ENCODE measurements around the gene FARSA. TPM values are rescaled to one million over a fixed set of nuclear protein-coding genes. Genes with fewer than 3 reads are reported as not detected.

FARSA gene
- total and polyA plus RNA-seq, 2 donors (not counting 3 experiments of a cell fraction or from before 2014, with no cell fraction given): 51.8 to 77.4 TPM

- no peak overlapping the region for H3K4me3 ChIP-seq (replicated peaks in 1 of 3; ENCODE audit: insufficient read depth in 1 of 3, low read depth in 1 of 3, low read length in 3 of 3)
- no peak overlapping the region for H3K4me2 ChIP-seq (ENCODE audit: insufficient read depth, low read length)
- dilution Hi-C loops (cut with MboI; ENCODE audit: extremely low pct_ligation_motif_present, low sequenced_read_pairs) (no loop called here), intact Hi-C loops (cut with micrococcal nuclease) (no loop called here)
- H3K9me1 ChIP-seq (replicated peaks; ENCODE audit: control insufficient read depth, extremely low read depth, insufficient read depth, low read length): no peaks in the 10 kb centered on the region
- DNase-seq (ENCODE audit: low read depth, low spot score) (no peak), FAIRE-seq (no peak)
- CTCF ChIA-PET: interaction anchor here (1.0 kb wide), 1 partner anchor 15 kb away, joined by 3 read pairs; no protein-coding TSS in a partner anchor
- H3K79me2 ChIP-seq (ENCODE audit: control insufficient read depth, insufficient read depth, low read length): no peaks in the 10 kb centered on the region
- H3K36me3 ChIP-seq (ENCODE audit: control insufficient read depth in 2 of 2, extremely low read depth in 1 of 2, insufficient read depth in 2 of 2, low read length in 2 of 2): peaks cover 0 to 5% of the 10 kb centered on the region in 2 experiments
- no peaks in the 10 kb centered on the region for H3K27me3 ChIP-seq (ENCODE audit: control insufficient read depth in 2 of 2, insufficient read depth in 2 of 2, low read length in 2 of 2)
- no peak overlapping the region for H3K27ac ChIP-seq (ENCODE audit: insufficient read depth, low read depth, low read length)
- BruUV-seq (replicated peaks): no TSS peak
- POLR2A ChIA-PET: no interaction called here
- no peaks in the 10 kb centered on the region for H3K9me3 ChIP-seq (replicated peaks; ENCODE audit: control insufficient read depth, insufficient read depth, low read length)
- H3K4me1 ChIP-seq (ENCODE audit: control insufficient read depth, extremely low read depth, insufficient read depth, low read length): no peaks in the 10 kb centered on the region
- H4K20me1 ChIP-seq (replicated peaks; ENCODE audit: control insufficient read depth, extremely low read depth, insufficient read depth, low read length): no peaks in the 10 kb centered on the region
- no peak for TF ChIP-seq JUN (IDR thresholded peaks at IDR 0.05; ENCODE audit: borderline replicate concordance, insufficient read depth, insufficient read length, low read depth)
- TF ChIP-seq POLR2AphosphoS5 (IDR thresholded peaks at IDR 0.05; ENCODE audit: insufficient read depth, low read depth, low read length): no peak
- TF ChIP-seq EZH2 (IDR thresholded peaks at IDR 0.05; ENCODE audit: borderline replicate concordance, low read depth, low read length, severe bottlenecking): no peak
- no peak for TF ChIP-seq CTCF (IDR thresholded peaks at IDR 0.05; ENCODE audit: extremely low read depth in 1 of 2, insufficient read depth in 1 of 2, low read depth in 1 of 2, low read length in 2 of 2)
- no peak for TF ChIP-seq MYC (IDR thresholded peaks at IDR 0.05; ENCODE audit: low read depth, low read length)
- TF ChIP-seq POLR2A (IDR thresholded peaks at IDR 0.05; ENCODE audit: low read depth, low read length): no peak
- TF ChIP-seq MAX (IDR thresholded peaks at IDR 0.05; ENCODE audit: insufficient read depth, insufficient read length): no peak
- no peak for TF ChIP-seq GATA2 (IDR thresholded peaks at IDR 0.05; ENCODE audit: insufficient read depth, insufficient read length, low read depth, low read length)
- TF ChIP-seq FOS (IDR thresholded peaks at IDR 0.05; ENCODE audit: borderline replicate concordance, insufficient read depth, low read length): no peak
- no peak overlapping the region for H2AFZ ChIP-seq (ENCODE audit: low read depth, low read length)
- H3K9ac ChIP-seq (replicated peaks; ENCODE audit: extremely low read depth, insufficient read depth, low read length): no peak overlapping the region
Observed at GRCh38 chr19:12899891-12900518, 33.5 kb downstream of the FARSA start.

All from endothelial cell of umbilical vein (primary cell).